SK-N-SH (cell line): ENCODE results near the gene NOLC1. TPM values are rescaled to one million over a fixed set of nuclear protein-coding genes. Genes with fewer than 3 reads are reported as not detected.

Experiments used
- CTCF ChIA-PET: fragments of 300-600, 350-600 bp; formaldehyde crosslinking; extraction: SDS; loops from one replicate; lab custom pipeline; 2021; lab: Yijun Ruan, JAX
- POLR2A ChIA-PET: fragments of 350-600 bp; sonication (Branson Sonifier 250); formaldehyde crosslinking; extraction: SDS; loops from one replicate; lab custom pipeline; 2020; ENCODE audit warnings: antibody characterized with exemption, inconsistent platforms; lab: Yijun Ruan, JAX
- DNase-seq: peaks from one replicate; pipeline ENCODE4 v3.0.0; 2012
- H2AFZ ChIP-seq: fragments of 200-600 bp; sonication (generic); 2 replicates; pipeline ENCODE4 v1.8.1; 2016; ENCODE audit warnings: antibody characterized with exemption, mild to moderate bottlenecking, low read depth
- H3F3A ChIP-seq: fragments of 200-600 bp; sonication (generic); replicated peaks from 2 replicates; pipeline ENCODE3; 2016; ENCODE audit warnings: antibody characterized with exemption, mild to moderate bottlenecking; ENCODE audit not compliant: insufficient read depth
- H3K27ac ChIP-seq, 2 experiments: fragments of 200-500 bp in 1 of 2; fragments of 200-600 bp in 1 of 2; sonication (Bioruptor generic) in 1 of 2; sonication (generic), shearing (Covaris generic) in 1 of 2; 2 replicates each; pipeline versions ENCODE4 v1.5.1 to v1.6.1; 2014 to 2016; ENCODE audit warnings: low read depth in 2 of 2, inconsistent platforms in 1 of 2, low read length in 1 of 2, mild to moderate bottlenecking in 1 of 2, mixed read lengths in 1 of 2
- H3K27me3 ChIP-seq: fragments of 200-600 bp; sonication (generic), shearing (Covaris generic); 2 replicates; pipeline ENCODE4 v1.6.1; 2016; ENCODE audit warnings: mixed run types; ENCODE audit not compliant: insufficient read depth
- H3K36me3 ChIP-seq, 2 experiments: fragments of 200-500 bp in 1 of 2; fragments of 200-600 bp in 1 of 2; sonication (Bioruptor generic) in 1 of 2; sonication (generic) in 1 of 2; replicated peaks in 1 of 2; 2 replicates each; pipeline versions ENCODE3 to v1.5.1; 2014 to 2016; ENCODE audit warnings: low read length in 1 of 2, mild to moderate bottlenecking in 1 of 2; ENCODE audit not compliant: insufficient read depth in 2 of 2, control insufficient read depth in 1 of 2
- H3K4me1 ChIP-seq, 2 experiments: fragments of 200-500 bp in 1 of 2; fragments of 200-600 bp in 1 of 2; sonication (Bioruptor generic) in 1 of 2; sonication (generic), shearing (Covaris generic) in 1 of 2; 2 replicates each; pipeline versions ENCODE4 v1.5.1 to v1.6.1; 2014 to 2016; ENCODE audit warnings: low read depth in 1 of 2, low read length in 1 of 2, mixed run types in 1 of 2; ENCODE audit not compliant: insufficient read depth in 2 of 2, control insufficient read depth in 1 of 2
- H3K4me2 ChIP-seq: fragments of 200-600 bp; sonication (generic), shearing (Covaris generic); 2 replicates; pipeline ENCODE4 v1.6.1; 2017; ENCODE audit warnings: mixed run types
- H3K4me3 ChIP-seq, 2 experiments: fragments of 200-500 bp in 1 of 2; fragments of 200-600 bp in 1 of 2; sonication (Bioruptor generic) in 1 of 2; sonication (generic), shearing (Covaris generic) in 1 of 2; 2 replicates each; pipeline versions ENCODE4 v1.5.1 to v1.8.1; 2014 to 2016; ENCODE audit warnings: low read depth in 2 of 2, inconsistent platforms in 1 of 2, low read length in 1 of 2, mild to moderate bottlenecking in 1 of 2, mixed read lengths in 1 of 2, moderate library complexity in 1 of 2
- H3K79me2 ChIP-seq: fragments of 200-600 bp; sonication (generic); 2 replicates; pipeline ENCODE4 v1.8.1; 2017; ENCODE audit warnings: mild to moderate bottlenecking; ENCODE audit not compliant: insufficient read depth
- H3K9ac ChIP-seq: fragments of 200-600 bp; sonication (generic); 2 replicates; pipeline ENCODE4 v1.6.1; 2017; ENCODE audit warnings: mixed run types
- H3K9me2 ChIP-seq: fragments of 200-600 bp; sonication (generic); 2 replicates; pipeline ENCODE4 v1.6.1; 2017; ENCODE audit warnings: mixed run types
- H3K9me3 ChIP-seq: fragments of 200-600 bp; sonication (generic); 2 replicates; pipeline ENCODE4 v1.6.1; 2017; ENCODE audit warnings: mixed run types, mild to moderate bottlenecking, moderate library complexity
- H4K20me1 ChIP-seq: fragments of 200-600 bp; sonication (generic); 2 replicates; pipeline ENCODE4 v1.6.1; 2017; ENCODE audit warnings: mild to moderate bottlenecking, mixed run types; ENCODE audit not compliant: insufficient read depth
- CTCF ChIP-seq: fragments of 200-600 bp; sonication (generic); IDR thresholded peaks from 2 replicates; pipeline ENCODE4 v1.6.1; 2017; ENCODE audit warnings: antibody characterized with exemption, mild to moderate bottlenecking, moderate library complexity
- ELF1 ChIP-seq: IDR thresholded peaks from 2 replicates; pipeline ENCODE4 v1.4.0; 2012
- EZH2phosphoT487 ChIP-seq: fragments of 200-600 bp; sonication (generic); IDR thresholded peaks from 2 replicates; pipeline ENCODE4 v1.6.1; 2017; ENCODE audit warnings: low read depth, mixed run types, mild to moderate bottlenecking, antibody characterized with exemption, moderate library complexity, borderline replicate concordance
- FOXJ3 ChIP-seq: sonication (generic); formaldehyde crosslinking; IDR thresholded peaks from 2 replicates; pipeline ENCODE4 v1.5.1; 2020; ENCODE audit warnings: mild to moderate bottlenecking, missing genetic modification reagents
- GABPA ChIP-seq: IDR thresholded peaks from 2 replicates; pipeline ENCODE4 v1.4.0; 2012; ENCODE audit warnings: low read depth, mild to moderate bottlenecking
- GATA2 ChIP-seq: sonication (generic); formaldehyde crosslinking; IDR thresholded peaks from 2 replicates; pipeline ENCODE4 v1.5.0; 2020; ENCODE audit warnings: mild to moderate bottlenecking, missing genetic modification reagents
- MAX ChIP-seq: IDR thresholded peaks from 2 replicates; pipeline ENCODE4 v1.4.0; 2012; ENCODE audit warnings: low read depth
- NRF1 ChIP-seq: IDR thresholded peaks from 2 replicates; pipeline ENCODE4 v1.6.1; 2012; ENCODE audit warnings: low read depth, mild to moderate bottlenecking, low read length
- REST ChIP-seq: IDR thresholded peaks from 2 replicates; pipeline ENCODE4 v1.6.1; 2012; ENCODE audit warnings: mild to moderate bottlenecking, low read depth, low read length, moderate library complexity
- RFX5 ChIP-seq: IDR thresholded peaks from 2 replicates; pipeline ENCODE4 v1.6.1; 2012; ENCODE audit warnings: mild to moderate bottlenecking, improper control_type of control experiment, low read length
- TAF1 ChIP-seq: IDR thresholded peaks from 2 replicates; pipeline ENCODE4 v1.6.1; 2012; ENCODE audit warnings: low read depth, mild to moderate bottlenecking, low read length, moderate library complexity, borderline replicate concordance
- USF1 ChIP-seq: IDR thresholded peaks from 2 replicates; pipeline ENCODE4 v1.4.0; 2012; ENCODE audit warnings: low read depth, borderline replicate concordance
- YY1 ChIP-seq: IDR thresholded peaks from 2 replicates; pipeline ENCODE4 v1.4.0; 2012; ENCODE audit warnings: low read depth, mild to moderate bottlenecking
- WGBS: methylation state at CpG from one replicate; pipeline ENCODE4 v1.1.6; 2017; ENCODE audit warnings: low lambda C conversion rate; 5-methylcytosine and 5-hydroxymethylcytosine counted together
- polyA plus RNA-seq, 3 experiments: library from polyadenylated mRNA; depleted of rRNA; stranded (reverse); fragments of >200 nt; gene quantifications; 2 replicates each; pipeline ENCODE4 v1.2.3, GENCODE V29; 2012
- TF ChIP-seq, protein P1 (sequence below): fragments of 150-350 bp; IDR thresholded peaks from 2 replicates; pipeline ENCODE4 v1.6.1; 2017; ENCODE audit warnings: antibody characterized with exemption, low read length, low read depth, borderline replicate concordance
- TF ChIP-seq, protein P2 (sequence below): fragments of 150-350 bp; IDR thresholded peaks from 2 replicates; pipeline ENCODE4 v1.6.1; 2016; ENCODE audit warnings: mild to moderate bottlenecking, low read depth, low read length

The NOLC1 gene
- polyA plus RNA-seq, 1 of the 3 experiments (the other 2 are of a cell fraction), result 71.8 TPM

DNA sequence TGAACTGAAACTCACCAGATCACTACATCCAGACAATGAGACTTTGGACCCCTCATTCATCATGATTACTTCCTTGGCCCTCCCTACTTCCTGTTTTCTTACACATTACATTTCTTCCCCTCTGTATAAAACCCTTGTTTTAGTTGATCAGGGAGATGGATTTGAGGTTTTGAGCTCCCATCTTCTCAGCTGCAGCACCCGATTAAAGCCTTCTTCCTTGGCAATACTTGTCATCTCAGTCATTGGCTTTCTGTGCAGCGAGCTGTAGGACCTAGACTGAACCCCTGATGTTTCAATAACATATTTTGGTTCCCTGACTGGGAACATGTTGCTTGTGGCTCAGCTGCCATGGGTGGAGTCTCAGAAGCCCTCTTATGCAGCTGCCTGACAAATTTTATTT lies 33.1 kb downstream of the NOLC1 start:
- H3K9me2 ChIP-seq, result no peaks in the 10 kb centered on the region
- no peak overlapping the region for H3K27ac ChIP-seq
- H4K20me1 ChIP-seq, result no peaks in the 10 kb centered on the region
- no peaks in the 10 kb centered on the region for H3K79me2 ChIP-seq
- H3K4me2 ChIP-seq, result no peak overlapping the region
- ChIA-PET POLR2A (interaction anchor here (0.6 kb wide), 1 partner anchor 83 kb away, joined by 3 read pairs; no protein-coding TSS in a partner anchor), CTCF (interaction anchor here (0.6 to 2.1 kb wide), 4 partner anchors 9 to 166 kb away, joined by 3 to 7 read pairs (median 4); no protein-coding TSS in a partner anchor)
- TF ChIP-seq RFX5 (no peak), MAX (no peak), FOXJ3 (CRISPR knock-in tag) (no peak), GABPA (no peak), YY1 (no peak), REST (no peak), CTCF (no peak), USF1 (no peak), NRF1 (no peak), EZH2phosphoT487 (no peak), GATA2 (CRISPR knock-in tag) (no peak), ELF1 (no peak), TAF1 (no peak)
- TF ChIP-seq, protein P1, sequence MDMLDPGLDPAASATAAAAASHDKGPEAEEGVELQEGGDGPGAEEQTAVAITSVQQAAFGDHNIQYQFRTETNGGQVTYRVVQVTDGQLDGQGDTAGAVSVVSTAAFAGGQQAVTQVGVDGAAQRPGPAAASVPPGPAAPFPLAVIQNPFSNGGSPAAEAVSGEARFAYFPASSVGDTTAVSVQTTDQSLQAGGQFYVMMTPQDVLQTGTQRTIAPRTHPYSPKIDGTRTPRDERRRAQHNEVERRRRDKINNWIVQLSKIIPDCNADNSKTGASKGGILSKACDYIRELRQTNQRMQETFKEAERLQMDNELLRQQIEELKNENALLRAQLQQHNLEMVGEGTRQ, result no peak
- TF ChIP-seq, protein P2, sequence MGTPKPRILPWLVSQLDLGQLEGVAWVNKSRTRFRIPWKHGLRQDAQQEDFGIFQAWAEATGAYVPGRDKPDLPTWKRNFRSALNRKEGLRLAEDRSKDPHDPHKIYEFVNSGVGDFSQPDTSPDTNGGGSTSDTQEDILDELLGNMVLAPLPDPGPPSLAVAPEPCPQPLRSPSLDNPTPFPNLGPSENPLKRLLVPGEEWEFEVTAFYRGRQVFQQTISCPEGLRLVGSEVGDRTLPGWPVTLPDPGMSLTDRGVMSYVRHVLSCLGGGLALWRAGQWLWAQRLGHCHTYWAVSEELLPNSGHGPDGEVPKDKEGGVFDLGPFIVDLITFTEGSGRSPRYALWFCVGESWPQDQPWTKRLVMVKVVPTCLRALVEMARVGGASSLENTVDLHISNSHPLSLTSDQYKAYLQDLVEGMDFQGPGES, result no peak
- H3F3A ChIP-seq, result no peaks in the 10 kb centered on the region
- no peaks in the 10 kb centered on the region for H3K9me3 ChIP-seq
- DNase-seq, result no peak
- no peaks in the 10 kb centered on the region for H3K27me3 ChIP-seq
- H3K9ac ChIP-seq, result no peak overlapping the region
- WGBS, result 25% methylated on average over 2 of the region's 2 CpGs
- no peaks in the 10 kb centered on the region; a peak in 1 of 4 replicates for H3K4me1 ChIP-seq
- no peaks in the 10 kb centered on the region for H3K36me3 ChIP-seq
- H3K4me3 ChIP-seq, result no peak overlapping the region
- no peak overlapping the region for H2AFZ ChIP-seq
